Left renal cortex interstitium (tissue), 4 donors: ENCODE data around the gene STRIP2. TPM values are rescaled to one million over a fixed set of nuclear protein-coding genes. Genes with fewer than 3 reads are reported as not detected.

Experiments used
- DNase-seq, 4 donors: peaks; one replicate each; pipeline ENCODE4 v3.0.0-alpha.2; 2013; ENCODE audit warnings: low read depth in 4 of 4, low spot score in 2 of 4, missing footprints in 1 of 4
- polyA plus RNA-seq, 4 donors: library from polyadenylated mRNA; unstranded; fragments of 120-200 nt; gene quantifications; one replicate each; pipeline ENCODE4 v1.2.1, GENCODE V29; 2013; ENCODE audit not compliant: insufficient read length in 4 of 4

Gene STRIP2
- polyA plus RNA-seq, 4 donors: 2.4 to 5.3 (median 4.0) TPM

- DNase-seq: no peak
These were observed 55.3 kb downstream of the STRIP2 start for GRCh38 chr7:129489491-129489890.

DNA sequence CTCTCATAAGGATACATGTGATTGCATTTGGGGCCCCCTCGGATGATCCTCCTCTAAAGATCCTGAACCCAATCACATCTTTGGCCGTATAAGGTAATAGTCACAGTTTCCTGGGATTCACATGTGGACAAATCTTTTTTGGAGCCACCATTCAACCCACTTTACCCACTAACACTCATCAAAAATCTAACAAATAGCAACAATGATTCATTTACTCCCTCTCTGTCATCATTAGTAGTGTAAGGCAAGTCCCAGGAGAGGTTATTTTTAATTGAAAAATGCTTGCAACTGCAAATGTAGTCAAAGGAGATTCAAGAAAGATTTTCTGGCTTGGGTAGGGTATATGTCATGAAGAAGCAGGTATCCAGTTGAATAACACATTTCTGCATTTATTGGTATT is 58.2 kb downstream of the STRIP2 start:
- no peak for DNase-seq

- no peak for DNase-seq
These were observed 59.3 kb downstream of the STRIP2 start for GRCh38 chr7:129493555-129493954.

DNA sequence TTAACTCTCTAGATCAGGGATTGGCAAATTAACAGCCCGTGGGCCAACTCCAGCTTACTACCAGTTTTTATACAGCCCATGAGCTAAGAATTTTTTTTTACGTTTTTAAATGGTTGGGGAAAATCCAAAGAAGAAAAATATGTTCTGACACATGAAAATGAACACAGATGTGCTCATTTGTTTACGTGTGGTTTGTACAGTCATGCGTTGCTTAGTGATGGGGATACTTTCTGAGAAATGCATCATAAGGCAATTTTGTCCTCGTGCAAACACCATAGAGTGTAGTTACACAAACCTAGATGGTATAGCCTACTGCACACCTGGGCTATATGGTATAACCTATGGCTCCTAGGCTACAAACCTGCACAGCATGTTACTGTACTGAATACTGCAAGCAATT is 59.8 kb downstream of the STRIP2 start:
- DNase-seq: no peak

- DNase-seq: no peak
These were observed 61.8 kb downstream of the STRIP2 start for GRCh38 chr7:129495987-129496386.

- DNase-seq: no peak
These were observed 62.4 kb downstream of the STRIP2 start for GRCh38 chr7:129496653-129497052.

DNA sequence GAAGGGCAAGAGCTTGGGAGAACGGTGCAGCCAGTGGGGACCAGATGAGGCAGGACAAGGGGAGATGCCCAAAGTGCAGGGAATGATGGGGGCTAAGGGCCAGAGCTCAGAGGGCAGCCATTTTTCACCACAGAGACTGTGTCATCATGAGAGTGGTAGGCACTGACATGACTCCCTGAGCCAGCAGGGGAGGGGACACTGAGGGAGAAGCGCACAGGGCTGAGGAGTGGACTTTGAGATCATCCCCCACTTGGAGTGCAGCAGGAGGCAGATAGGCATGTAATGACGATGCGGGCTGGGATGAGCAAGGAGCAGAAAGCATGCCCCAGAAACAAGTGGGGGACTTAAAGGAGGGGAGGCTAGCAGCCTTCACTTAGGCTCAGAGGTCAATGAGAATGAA is 62.9 kb downstream of the STRIP2 start:
- DNase-seq: no peak

DNA sequence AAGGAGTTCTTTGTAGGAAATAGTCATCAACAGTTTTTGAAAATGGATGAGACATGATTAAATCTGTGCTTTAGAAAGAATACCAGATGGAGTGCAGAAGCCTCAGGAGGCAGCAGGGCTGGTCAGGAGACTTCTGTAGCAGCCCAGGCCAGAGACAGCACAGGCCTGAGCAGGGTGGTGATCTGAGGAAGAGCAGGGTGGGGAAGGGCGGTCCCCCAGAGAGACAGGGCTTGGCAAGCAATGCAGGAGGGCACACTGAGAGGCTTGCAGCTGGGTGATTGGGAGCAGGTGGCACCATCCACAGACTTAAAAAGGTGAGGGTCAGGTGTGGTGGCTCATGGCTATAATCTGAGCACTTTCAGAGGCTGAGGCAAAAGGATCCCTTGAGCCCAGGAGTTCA is 63.8 kb downstream of the STRIP2 start:
- DNase-seq: no peak

- no peak for DNase-seq
These were observed 65.8 kb downstream of the STRIP2 start for GRCh38 chr7:129499999-129500398.

GRCh38 chr7:129501760-129502707 is 67.8 kb downstream of the STRIP2 start, which contains the start of gene SMKR1:
SMKR1 (plus strand) TSS chr7:129502531; CDS start chr7:129502825, 294 bp downstream.
- peak in 3 of 4 donors; percentile 36 to 56 (median 38) for DNase-seq

GRCh38 chr7:129502708-129503685 is 68.8 kb downstream of the STRIP2 start:
- DNase-seq: no peak

GRCh38 chr7:129503725-129504124 is 69.5 kb downstream of the STRIP2 start:
- DNase-seq: no peak

DNA sequence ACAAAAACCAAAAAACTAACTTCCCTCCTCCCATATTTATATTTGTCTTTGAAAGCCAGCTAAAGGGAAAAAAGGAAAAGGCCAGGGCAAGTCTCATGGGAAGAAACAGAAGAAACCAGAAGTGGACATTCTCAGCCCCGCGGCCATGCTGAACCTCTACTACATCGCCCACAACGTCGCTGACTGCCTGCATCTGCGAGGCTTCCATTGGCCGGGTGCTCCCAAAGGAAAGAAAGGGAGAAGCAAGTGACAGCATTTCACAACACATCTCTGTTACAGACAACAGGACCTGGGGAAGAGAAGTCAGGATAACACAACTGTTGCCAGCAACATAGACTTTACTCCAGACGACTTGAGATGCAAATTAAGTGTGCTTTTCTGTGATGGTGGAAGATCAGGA is 78.0 kb downstream of the STRIP2 start:
- DNase-seq: no peak

- DNase-seq: no peak
These were observed 79.3 kb downstream of the STRIP2 start for GRCh38 chr7:129513546-129513945.

DNA sequence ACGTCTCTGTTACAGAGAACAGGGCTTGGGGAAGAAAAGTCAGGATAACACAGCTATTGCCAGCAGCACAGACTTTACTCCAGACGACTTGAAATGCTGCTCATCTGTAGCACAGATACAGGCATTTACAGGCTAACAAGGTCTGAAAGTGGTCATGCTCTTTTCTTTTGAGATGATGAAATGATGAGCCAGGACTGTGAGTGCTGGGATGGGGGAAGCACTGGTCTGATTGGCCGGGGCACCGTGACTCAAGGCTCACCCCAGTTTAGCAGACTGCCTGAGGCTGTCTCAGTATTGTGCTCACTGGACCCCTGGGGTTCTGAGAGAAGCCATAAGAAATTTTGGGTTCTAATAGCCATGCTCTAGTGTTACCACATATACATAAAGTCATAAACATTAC is 80.5 kb downstream of the STRIP2 start:
- DNase-seq: no peak

- DNase-seq: no peak
These were observed 81.1 kb downstream of the STRIP2 start for GRCh38 chr7:129515381-129515780.

DNA sequence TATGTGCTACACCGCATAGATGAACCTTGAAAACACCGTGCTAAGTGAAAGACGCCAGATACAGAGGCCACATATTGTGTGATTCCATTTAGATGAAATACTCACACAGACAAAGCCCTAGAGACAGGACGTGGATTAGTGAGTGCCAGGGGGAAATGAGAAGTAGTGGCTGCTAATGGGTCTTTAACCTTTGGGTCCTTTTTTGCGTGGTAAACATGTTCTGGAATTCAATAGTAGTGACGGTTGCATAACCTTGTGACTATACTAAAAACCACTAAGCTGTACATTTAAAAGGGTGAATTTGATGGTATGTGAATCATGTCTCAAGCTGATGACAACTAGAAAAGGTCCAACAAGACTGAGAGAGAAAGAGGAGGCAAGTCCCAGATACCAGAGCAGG is 83.7 kb downstream of the STRIP2 start:
- no peak for DNase-seq

DNA sequence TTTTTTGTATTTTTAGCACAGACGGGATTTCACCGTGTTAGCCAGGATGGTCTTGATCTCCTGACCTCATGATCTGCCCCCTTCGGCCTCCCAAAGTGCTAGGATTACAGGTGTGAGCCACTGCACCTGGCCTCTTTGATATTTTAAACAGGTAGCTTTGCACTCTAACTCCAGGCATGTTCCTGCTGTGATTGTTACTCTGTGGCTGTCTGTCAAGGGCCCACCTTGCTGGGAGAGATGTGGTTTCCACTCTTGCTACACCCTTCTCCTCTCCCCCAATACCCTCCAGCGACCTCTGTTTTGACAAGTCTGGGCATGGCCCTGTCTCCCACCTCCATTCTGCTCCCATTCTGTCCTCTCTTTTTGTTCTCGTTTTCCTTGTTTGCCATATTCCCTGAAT is 85.2 kb downstream of the STRIP2 start:
- no peak for DNase-seq

GRCh38 chr7:129522088-129522970 is 88.1 kb downstream of the STRIP2 start:
- DNase-seq: no peak

GRCh38 chr7:129522971-129523340 is 88.7 kb downstream of the STRIP2 start:
- no peak for DNase-seq
